ENCODE results near the gene TIMM13. TPM values are rescaled to one million over a fixed set of nuclear protein-coding genes. Genes with fewer than 3 reads are reported as not detected.
"Not testable (repeated sequence)": the region's sequence is repeated elsewhere in the genome, so short reads cannot be mapped to it uniquely, and the experiment has no call there.

Gene TIMM13
- polyA plus RNA-seq, 1 donor = 90.5 TPM

DNA sequence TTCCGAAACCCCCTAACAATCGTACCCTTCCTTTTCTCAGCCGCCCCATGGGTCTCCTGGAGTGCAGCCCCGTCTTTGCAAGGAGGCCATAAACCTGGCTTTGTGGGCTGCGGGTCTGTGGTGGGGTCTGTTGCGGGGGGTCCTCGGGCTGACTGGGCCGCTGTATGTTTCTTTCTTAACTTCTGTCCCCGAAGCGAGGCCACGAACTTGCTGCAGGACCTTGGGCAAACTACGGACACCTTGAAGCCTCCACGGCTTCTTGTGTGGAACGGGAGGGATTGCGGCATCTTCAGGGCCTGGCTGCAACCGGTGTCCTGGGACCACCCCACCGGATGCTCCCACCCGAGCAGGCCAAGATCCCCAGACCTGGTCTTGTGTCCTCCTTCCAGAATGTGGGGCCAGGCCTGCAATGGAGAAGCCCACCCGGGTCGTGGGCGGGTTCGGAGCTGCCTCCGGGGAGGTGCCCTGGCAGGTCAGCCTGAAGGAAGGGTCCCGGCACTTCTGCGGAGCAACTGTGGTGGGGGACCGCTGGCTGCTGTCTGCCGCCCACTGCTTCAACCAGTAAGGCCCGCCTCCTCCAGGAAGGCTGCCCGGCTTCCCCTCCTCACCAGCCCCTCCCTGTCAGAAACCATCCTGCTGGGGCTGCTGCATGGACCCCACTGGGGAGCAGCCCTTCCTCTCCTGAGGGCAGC, 12.0 kb downstream of the TIMM13 start:
- no peak for DNase-seq (ENCODE audit: low read depth)

DNA sequence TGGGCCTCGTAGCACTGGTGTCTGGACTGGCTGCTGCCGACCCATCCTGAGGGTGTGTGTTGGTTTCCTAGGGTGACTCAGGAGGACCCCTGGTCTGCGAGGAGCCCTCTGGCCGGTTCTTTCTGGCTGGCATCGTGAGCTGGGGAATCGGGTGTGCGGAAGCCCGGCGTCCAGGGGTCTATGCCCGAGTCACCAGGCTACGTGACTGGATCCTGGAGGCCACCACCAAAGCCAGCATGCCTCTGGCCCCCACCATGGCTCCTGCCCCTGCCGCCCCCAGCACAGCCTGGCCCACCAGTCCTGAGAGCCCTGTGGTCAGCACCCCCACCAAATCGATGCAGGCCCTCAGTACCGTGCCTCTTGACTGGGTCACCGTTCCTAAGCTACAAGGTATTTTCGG, 13.8 kb downstream of the TIMM13 start:
- DNase-seq (ENCODE audit: low read depth) = no peak

DNA sequence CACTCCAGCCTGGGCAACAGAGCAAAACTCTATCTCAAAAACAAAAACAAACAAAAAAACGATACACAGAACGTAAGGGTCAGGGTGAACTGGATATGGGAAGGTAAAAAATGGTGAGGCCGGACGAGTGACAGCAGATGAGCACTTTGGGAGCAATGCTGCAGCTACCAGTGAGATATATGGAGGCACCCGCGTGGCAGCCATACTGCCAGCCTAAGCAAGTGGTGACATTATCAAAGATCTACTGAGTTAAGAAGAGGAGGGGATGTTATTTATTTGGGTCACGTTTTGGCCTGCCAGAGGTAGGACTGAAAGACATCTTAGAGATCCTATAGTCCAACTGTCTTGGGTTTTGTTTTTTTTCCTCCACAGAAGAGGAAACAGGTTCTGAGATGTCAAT, 14.2 kb downstream of the TIMM13 start:
- DNase-seq (ENCODE audit: low read depth) = no peak

DNA sequence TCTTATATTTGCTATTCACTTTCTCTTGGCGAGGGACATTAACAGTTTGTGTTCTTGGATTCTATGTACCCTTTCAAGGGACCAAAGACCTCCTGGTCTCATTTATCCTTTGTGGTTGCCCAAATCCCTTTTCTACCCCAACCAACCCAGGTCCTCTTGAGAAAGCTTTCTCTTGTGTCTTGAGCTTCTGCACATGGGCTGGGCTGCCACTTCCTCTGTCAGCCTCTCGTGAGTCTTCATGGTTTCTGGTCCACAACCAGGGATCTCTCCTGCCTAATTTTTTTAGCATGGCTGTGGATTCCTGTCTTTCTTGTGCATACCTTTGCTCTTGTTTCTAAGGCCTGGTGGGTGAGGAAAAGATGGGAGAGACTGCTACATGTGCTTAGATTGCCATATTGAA, 14.9 kb downstream of the TIMM13 start:
- no peak for DNase-seq (ENCODE audit: low read depth)

DNA sequence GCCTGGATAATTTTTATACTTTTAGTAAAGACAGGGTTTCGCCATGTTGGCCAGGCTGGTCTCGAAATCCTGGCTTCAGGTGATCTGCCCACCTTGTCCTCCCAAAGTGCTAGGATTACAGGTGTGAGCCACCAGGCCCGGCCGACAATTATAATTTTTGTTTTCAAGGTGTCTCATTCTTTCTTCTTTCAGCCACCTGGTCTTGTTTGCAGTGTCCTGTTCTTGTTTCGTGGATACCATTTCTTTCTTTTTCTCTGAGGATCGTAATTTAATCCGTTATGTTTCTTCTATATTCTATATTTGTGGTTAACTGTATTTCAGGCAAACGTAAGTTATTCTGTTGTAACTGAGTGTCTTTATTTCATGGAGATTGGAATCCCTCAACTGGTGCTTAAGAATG, 15.7 kb downstream of the TIMM13 start:
- no peak for DNase-seq (ENCODE audit: low read depth)

DNA sequence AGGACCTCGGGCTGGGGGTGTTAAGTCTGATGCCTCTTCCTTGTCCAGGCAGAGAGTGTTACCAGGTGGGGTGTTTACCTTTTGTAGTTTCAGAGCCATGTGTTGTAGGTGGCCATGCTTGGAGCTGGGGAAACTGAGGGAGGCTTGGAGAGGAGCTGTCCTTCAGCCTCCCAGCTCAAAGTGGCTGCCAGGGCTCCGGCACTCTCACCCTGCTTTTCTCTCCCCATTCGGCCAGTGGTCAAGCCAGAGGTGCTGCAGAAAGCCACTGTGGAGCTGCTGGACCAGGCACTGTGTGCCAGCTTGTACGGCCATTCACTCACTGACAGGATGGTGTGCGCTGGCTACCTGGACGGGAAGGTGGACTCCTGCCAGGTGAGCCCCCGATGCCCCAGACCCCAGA, 17.4 kb downstream of the TIMM13 start:
- DNase-seq (ENCODE audit: low read depth) = no peak

DNA sequence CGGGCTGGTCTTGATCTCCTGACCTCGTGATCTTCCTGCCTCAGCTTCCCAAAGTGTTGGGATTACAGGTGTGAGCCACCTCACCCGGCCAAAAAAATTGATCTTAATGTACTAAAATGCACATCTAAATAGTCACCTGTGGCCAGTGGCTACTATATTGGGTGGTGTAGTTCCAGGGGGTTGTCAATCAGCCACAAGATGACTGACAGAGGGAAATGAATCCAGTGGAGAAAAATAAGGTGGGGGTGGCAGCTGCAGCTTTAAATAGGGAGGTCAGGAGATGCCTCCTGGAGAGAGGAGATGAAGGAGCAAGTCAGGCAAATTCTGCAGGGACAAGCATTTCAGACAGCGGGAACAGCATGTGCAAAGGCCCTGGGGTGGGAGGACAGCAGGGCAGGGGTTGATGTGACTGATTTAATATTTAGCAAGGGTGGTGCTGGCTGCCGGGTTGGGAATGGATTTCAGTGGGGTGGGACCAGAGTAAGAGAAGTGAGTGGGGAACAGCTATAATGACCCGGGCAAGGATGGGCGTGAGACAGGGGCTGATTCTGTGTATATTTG, 18.0 kb downstream of the TIMM13 start:
- DNase-seq (ENCODE audit: low read depth) = no peak

DNA sequence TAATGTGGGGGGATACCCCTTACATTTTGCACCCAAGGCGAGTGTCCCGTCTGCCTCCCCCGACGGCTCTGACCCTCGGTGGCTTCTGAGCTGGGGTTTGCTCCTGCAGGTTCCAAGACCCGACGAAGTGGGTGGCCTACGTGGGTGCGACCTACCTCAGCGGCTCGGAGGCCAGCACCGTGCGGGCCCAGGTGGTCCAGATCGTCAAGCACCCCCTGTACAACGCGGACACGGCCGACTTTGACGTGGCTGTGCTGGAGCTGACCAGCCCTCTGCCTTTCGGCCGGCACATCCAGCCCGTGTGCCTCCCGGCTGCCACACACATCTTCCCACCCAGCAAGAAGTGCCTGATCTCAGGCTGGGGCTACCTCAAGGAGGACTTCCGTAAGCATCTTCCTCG, 19.1 kb downstream of the TIMM13 start:
- no peak for DNase-seq (ENCODE audit: low read depth)

DNA sequence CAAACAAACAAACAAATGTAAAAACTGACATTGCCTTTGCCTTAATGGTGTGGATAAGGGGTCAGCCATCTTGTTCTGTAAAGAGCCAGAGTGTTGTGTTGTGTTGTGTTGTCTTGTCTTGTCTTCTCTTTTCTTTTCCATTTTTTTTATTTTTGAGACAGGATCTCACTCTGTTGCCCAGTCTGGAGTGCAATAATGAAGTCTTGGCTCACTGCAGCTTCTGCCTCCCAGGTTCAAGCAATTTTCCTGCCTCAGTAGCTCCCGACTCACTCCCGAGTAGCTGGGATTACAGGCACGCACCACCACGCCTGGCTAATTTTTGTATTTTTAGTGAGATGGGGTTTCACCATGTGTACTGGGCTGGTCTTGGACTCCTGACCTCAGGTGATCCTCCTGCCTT, 27.8 kb downstream of the TIMM13 start:
- no peak for DNase-seq (ENCODE audit: low read depth)

DNA sequence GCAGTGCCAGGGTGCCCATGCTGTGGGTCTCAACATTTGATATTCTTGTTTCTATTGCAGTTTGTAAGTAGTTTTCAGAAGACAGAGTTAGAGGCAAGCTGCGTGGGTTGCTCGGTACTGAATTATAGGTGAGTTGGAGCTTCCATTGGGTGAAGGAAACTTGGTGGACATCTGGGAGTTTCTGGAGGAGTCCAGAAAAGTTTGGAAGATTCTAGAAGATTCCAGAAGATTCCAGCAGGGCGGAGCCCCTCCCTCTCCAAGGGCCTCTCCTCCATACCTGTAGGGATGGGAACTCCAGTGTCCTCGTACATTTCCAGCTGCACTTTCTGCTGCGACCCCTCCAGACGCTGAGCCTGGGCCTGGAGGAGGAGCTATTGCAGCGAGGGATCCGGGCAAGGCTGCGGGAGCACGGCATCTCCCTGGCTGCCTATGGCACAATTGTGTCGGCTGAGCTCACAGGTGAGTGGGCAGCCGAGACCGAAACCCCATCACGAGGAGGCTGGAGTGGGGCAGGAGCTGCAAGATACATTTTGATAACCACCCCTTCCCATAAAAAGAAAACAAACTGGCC, 28.6 kb downstream of the TIMM13 start:
- no peak for DNase-seq (ENCODE audit: low read depth)

DNA sequence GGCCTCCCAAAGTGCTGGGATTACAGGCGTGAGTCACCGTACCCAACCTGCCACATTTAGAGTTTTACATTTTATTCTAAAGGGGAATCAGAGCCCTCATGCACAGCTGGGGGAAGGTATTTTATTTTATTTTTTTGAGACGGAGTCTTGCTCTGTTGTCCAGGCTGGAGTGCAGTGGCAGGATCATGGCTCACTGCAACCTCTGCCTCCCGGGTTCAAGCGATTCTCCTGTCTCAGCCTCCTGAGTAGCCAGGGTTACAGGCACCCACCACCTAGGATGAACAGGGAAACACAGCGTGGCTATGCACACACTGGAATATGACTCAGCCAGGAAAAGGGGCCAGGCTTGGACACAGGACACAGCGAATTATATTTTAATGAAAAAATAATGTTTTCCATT, 30.2 kb downstream of the TIMM13 start:
- DNase-seq (ENCODE audit: low read depth) = not testable (repeated sequence)

DNA sequence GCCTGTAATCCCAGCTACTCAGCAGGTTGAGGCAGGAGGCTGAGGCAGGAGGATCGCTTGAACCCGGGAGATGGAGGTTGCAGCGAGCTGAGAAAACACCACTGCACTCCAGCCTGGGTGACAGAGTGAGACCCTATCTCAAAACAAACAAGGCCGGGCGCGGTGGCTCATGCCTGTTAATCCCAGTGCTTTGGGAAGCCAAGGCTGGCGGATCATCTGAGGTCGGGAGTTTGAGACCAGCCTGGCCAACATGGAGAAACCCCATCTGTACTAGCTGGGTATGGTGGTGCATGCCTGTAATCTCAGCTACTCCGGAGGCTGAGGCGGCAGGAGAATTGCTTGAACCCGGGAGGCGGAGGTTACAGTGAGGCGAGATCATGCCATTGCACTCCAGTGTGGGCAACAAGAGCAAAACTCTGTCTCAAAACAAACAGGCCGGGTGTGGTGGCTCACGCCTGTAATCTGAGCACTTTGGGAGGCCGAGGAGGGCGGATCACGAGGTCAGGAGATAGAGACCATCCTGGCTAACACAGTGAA, 32.0 kb downstream of the TIMM13 start:
- DNase-seq (ENCODE audit: low read depth) = not testable (repeated sequence)

DNA sequence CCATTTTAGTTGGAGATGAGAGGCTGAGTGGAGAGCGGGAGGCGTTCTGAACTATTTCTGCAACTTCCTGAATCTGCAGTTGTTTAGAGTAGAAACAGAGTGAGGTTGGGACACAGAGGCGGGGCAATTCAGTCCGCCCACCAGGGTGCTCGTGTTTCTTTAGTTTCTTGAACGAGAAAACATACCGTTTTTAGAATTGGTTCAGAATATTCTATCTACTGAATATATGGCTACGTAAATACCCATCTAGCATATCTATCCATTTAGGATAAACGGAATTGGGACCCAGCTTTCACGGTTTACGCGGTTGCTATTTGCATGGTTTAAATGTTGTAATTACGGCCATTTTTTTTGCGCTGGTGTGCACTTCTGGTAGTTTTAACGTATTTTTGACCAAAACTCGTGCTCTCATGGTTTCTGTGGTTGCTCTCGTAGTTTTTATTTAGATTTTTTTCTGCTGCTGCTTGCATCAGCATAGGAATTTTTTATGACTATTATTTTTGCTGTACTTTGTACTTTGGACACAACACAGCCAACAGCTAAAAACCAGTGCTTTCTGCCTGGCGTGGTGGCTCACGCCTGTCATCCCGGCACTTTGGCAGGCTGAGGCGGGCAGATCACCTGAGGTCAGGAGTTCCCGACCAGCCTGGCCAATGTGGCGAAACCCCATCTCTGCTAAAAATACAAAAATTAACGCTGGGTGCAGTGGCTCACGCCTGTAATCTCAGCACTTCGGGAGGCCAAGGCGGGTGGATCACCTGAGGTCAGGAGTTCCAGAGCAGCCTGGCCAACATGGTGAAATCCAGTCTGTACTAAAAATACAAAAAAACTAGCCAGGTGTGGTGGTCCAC, 32.7 kb downstream of the TIMM13 start:
- no peak for DNase-seq (ENCODE audit: low read depth)

DNA sequence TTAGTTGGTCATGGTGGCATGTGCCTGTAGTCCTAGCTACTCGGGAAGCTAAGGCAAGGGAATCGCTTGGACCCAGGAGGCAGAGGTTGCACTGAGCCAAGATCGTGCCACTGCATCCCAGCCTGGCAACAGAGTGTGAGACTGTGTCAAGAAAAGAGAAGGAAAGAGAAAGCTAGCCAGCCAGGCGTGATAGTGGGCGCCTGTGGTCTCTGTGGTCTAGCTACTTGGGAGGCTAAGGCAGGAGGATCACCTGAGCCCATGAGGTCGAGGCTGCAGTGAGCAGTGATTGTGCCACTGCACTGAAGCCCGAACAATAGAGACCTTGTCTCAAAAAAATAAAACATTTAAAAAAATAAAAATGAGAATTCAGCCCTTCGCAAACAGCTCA, 33.3 kb downstream of the TIMM13 start:
- DNase-seq (ENCODE audit: low read depth) = no peak

DNA sequence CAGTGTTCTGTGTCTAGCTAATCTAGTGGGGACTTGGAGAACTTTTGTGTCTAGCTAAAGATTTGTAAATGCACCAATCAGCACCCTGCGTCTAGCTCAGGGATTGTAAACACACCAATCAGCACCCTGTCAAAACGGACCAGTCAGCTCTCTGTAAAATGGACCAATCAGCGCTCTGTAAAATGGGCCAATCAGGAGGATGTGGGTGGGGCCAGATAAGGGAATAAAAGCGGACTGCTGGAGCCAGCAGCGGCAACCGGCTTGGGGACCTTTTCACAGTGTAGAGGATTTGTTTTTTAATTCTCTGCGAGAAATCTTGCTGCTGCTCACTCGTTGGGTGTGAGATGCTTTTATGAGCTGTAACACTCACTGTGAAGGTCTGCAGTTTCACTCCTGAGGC, 34.5 kb downstream of the TIMM13 start:
- DNase-seq (ENCODE audit: low read depth) = not testable (repeated sequence)

DNA sequence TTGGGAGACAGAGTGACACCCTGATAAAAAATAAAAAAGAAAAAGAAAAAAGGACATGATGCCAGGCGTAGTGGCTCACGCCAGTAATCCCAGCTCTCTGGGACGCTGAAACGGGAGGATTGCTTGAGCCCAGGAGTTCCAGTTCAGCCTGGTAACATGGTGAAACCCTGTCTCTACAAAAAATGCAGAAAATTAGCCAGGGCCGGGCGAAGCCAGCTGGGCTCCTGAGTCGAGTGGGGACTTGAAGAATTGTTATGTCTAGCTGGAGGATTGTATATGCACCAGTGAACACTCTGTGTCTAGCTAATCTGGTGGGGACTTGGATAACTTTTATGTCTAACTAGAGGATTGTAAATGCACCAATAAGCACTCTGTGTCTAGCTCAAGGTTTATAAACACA, 35.0 kb downstream of the TIMM13 start:
- no peak for DNase-seq (ENCODE audit: low read depth)

DNA sequence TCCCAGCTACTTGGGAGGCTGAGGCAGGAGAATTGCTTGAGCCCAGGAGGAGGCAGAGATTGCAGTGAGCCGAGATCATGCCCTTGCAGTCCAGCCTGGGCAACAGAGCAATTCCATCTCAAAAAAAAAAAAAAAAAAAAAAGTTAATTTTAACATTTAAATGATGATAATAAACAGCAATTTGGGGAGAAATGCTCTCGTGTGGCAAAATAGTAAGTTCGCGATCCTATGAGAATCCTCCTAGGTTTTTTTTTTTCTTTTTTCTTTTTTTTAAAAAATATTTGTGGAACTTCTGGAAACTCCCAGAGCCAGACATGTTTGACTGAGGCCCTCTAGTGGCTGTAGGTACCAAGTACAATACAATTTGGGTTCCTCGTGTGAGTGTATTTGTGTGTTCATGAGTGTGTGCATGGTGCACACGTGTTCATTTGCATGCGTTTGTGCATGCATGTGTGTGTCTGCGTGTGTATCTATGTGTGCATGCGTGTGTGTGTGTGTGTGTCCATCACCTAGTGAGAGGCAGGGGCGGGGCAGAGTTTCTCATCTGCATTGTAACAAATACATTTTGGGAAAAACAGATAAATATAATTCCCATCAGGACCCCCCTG, 36.2 kb downstream of the TIMM13 start:
- peak; percentile 32 for DNase-seq (ENCODE audit: low read depth)

DNA sequence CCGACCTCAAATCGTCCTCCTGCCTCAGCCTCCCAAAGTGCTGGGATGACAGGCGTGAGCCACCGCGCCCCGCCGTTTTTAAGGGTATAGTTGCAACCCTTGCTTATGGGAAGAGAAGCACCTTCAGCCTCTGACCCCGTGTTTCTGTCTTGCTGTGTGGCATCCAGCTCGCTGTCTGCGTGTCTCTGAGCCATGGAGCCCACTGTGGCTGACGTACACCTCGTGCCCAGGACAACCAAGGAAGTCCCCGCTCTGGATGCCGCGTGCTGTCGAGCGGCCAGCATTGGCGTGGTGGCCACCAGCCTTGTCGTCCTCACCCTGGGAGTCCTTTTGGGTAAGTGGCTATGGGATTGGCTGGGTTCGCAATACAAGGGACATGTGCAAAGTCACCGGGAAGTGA, 37.8 kb downstream of the TIMM13 start:
- no peak for DNase-seq (ENCODE audit: low read depth)

DNA sequence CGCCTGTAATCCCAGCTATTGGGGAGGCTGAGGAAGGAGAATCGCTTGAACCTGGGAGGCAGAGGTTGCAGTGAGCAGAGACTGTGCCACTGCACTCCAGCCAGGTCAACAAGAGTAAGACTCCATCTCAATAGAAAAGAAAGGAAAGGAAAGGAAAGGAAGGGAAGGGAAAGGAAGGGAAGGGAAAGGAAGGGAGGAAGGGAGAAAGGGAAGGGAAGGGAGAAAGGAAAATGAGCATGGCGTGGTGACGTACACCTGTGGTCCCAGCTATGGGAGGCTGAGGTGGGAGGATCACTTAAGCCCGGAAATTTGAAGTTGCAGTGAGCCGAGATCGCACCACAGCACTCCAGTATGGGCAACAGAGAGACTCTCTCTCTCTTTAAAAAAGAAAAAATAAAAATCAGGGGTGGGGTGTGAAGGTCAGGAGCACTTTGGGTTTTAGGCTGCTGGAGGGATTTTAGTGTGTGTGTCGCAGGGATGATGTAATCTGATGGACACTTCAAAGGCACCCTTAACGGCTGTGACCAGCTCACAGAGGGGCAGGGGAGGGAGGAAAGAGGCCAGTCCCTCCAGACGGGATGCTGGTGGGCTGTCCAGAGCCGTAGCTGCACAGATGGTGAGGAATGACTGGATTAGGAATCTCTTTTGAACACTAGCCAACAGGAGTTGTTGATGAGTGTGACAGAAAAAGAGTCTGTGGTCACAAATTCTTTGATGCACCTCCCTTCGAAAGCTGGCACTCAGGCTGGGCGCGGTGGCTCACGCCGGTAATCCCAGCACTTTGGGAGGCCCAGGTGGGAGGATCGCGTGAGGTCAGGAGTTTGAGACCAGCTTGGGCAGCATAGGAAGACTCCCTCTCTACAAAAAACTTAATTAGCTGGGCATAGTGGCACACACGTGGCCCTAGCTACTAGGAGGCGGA, 39.8 kb downstream of the TIMM13 start:
- DNase-seq (ENCODE audit: low read depth) = no peak

DNA sequence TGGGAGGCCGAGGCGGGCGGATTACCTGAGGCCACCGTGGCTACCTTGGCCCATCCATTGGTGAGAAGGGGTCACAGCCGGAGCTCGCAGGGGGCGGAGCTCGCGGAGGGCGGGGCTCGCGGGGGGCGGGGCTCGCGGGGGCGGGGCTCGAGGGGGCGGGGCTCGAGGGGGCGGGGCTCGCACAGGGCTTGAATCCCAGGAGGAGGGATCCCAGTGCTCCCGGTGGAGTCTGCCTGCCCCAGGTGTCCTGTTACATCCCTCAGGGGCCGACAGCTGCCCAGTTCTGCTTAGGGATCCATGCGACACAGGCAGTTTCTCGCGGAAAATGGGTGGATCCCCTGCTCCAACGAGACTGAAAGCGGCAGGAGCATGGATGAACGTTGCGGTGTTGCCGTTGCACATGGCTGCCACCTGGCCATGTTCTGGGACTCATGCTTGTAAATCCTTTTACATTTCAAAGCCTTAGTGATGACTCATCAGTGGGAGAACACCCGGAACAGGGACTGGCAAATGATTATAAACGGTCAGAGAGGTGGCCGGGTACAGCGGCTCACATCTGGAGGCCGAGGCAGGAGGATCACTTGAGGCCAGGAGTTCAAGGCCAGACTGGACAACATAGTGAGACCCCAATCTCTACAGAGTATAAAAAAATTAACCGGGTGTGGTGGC, 42.2 kb downstream of the TIMM13 start:
- no peak for DNase-seq (ENCODE audit: low read depth)

All from forelimb muscle (tissue), 1 donor.